ENCODE data around the gene ZNF574.

DNA sequence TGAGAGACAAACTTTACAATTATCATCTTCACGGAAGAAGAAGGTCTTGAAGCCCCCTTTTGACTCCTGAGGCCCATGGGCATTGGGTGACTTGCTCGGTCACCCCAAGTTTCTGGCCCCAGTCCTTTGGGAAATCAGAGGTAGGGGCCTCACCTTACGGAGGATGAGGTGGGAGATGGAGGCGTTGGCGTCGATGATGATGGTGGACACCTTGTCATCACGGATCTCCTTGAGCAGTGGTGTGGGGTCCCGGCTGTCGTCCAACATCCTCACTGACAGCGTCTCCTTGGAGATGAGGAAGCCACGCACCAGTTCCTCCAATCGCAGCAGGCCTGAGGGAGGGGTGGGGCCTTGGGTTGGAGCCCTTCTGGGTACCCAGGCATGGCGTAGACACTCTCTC, 16.8 kb upstream of the ZNF574 start:
- TF ChIP-seq, protein P1, sequence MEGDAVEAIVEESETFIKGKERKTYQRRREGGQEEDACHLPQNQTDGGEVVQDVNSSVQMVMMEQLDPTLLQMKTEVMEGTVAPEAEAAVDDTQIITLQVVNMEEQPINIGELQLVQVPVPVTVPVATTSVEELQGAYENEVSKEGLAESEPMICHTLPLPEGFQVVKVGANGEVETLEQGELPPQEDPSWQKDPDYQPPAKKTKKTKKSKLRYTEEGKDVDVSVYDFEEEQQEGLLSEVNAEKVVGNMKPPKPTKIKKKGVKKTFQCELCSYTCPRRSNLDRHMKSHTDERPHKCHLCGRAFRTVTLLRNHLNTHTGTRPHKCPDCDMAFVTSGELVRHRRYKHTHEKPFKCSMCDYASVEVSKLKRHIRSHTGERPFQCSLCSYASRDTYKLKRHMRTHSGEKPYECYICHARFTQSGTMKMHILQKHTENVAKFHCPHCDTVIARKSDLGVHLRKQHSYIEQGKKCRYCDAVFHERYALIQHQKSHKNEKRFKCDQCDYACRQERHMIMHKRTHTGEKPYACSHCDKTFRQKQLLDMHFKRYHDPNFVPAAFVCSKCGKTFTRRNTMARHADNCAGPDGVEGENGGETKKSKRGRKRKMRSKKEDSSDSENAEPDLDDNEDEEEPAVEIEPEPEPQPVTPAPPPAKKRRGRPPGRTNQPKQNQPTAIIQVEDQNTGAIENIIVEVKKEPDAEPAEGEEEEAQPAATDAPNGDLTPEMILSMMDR (IDR thresholded peaks at IDR 0.05), result no peak
- no peak for TF ChIP-seq POLR2A (IDR thresholded peaks at IDR 0.05)

All from adrenal gland (tissue), 5 donors.